ENCODE measurements around the gene FAM184B.
"Not testable (repeated sequence)": the region's sequence is repeated elsewhere in the genome, so short reads cannot be mapped to it uniquely, and the experiment has no call there.

The FAM184B gene

GRCh38 chr4:17713779-17714178, 67.6 kb downstream of the FAM184B start:
- DNase-seq, result no peak

- DNase-seq, result no peak
Observed at GRCh38 chr4:17712166-17712565, 69.3 kb downstream of the FAM184B start.

- not testable (repeated sequence) for DNase-seq
Observed at GRCh38 chr4:17711206-17711605, 70.2 kb downstream of the FAM184B start.

GRCh38 chr4:17709763-17710068, 71.7 kb downstream of the FAM184B start:
- no peak for DNase-seq

- no peak for DNase-seq
Observed at GRCh38 chr4:17708992-17709762, 72.2 kb downstream of the FAM184B start.

- no peak for DNase-seq
Observed at GRCh38 chr4:17707671-17708070, 73.8 kb downstream of the FAM184B start.

GRCh38 chr4:17705107-17705506, 76.3 kb downstream of the FAM184B start:
- no peak for DNase-seq

- no peak for DNase-seq
Observed at GRCh38 chr4:17704020-17704650, 77.3 kb downstream of the FAM184B start.

GRCh38 chr4:17702641-17703040, 78.8 kb downstream of the FAM184B start:
- DNase-seq, result no peak

GRCh38 chr4:17701882-17702281, 79.5 kb downstream of the FAM184B start:
- no peak for DNase-seq

- DNase-seq, result no peak
Observed at GRCh38 chr4:17701138-17701839, 80.1 kb downstream of the FAM184B start.

GRCh38 chr4:17699380-17699779, 82.0 kb downstream of the FAM184B start:
- no peak for DNase-seq

- DNase-seq, result no peak
Observed at GRCh38 chr4:17698116-17698515, 83.3 kb downstream of the FAM184B start.

GRCh38 chr4:17695341-17695740, 86.1 kb downstream of the FAM184B start:
- DNase-seq, result no peak

- DNase-seq, result no peak
Observed at GRCh38 chr4:17694552-17694951, 86.9 kb downstream of the FAM184B start.

GRCh38 chr4:17690898-17691297, 90.5 kb downstream of the FAM184B start:
- no peak for DNase-seq

GRCh38 chr4:17690135-17690534, 91.3 kb downstream of the FAM184B start:
- no peak for DNase-seq

- DNase-seq, result no peak
Observed at GRCh38 chr4:17688011-17688441, 93.4 kb downstream of the FAM184B start.

- DNase-seq, result no peak
Observed at GRCh38 chr4:17687237-17687857, 94.1 kb downstream of the FAM184B start.

- not testable (repeated sequence) for DNase-seq
Observed at GRCh38 chr4:17684648-17685047, 96.8 kb downstream of the FAM184B start.

GRCh38 chr4:17682222-17682566, 99.2 kb downstream of the FAM184B start:
- DNase-seq, result no peak

GRCh38 chr4:17681281-17682221, 99.9 kb downstream of the FAM184B start:
- no peak for DNase-seq
